K562 (cell line): ENCODE data around the gene ATG4D. TPM values are rescaled to one million over a fixed set of nuclear protein-coding genes. Genes with fewer than 3 reads are reported as not detected.

Experiments
- BCL6 ChIP-seq: fragments of 250-450 bp; sonication (Bioruptor Pico); IDR thresholded peaks from 2 replicates; pipeline ENCODE4 v1.4.0; 2020
- DACH1 ChIP-seq: fragments of 450-650 bp; IDR thresholded peaks from 2 replicates; pipeline ENCODE4 v1.6.1; 2018; ENCODE audit not compliant: partially characterized antibody
- DNMT1 ChIP-seq: fragments of 450-650 bp; IDR thresholded peaks from 2 replicates; pipeline ENCODE4 v1.6.1; 2016; ENCODE audit warnings: antibody characterized with exemption, mild to moderate bottlenecking
- E4F1 ChIP-seq: fragments of 250-450 bp; sonication (Bioruptor Pico); IDR thresholded peaks from 2 replicates; pipeline ENCODE4 v1.5.0; 2021; ENCODE audit warnings: mild to moderate bottlenecking, borderline replicate concordance
- HDGF ChIP-seq: fragments of 450-650 bp; IDR thresholded peaks from 2 replicates; pipeline ENCODE4 v1.6.1; 2016
- JUN ChIP-seq, 2 experiments: sonication (generic) in 1 of 2; formaldehyde crosslinking in 1 of 2; IDR thresholded peaks; 2 replicates each; pipeline versions ENCODE4 v1.6.1 to v1.8.0; 2012 to 2022; ENCODE audit warnings: borderline replicate concordance in 2 of 2, mild to moderate bottlenecking in 2 of 2, improper control_type of control experiment in 1 of 2, low read depth in 1 of 2, low read length in 1 of 2, missing genetic modification reagents in 1 of 2
- JUND ChIP-seq, 2 experiments: IDR thresholded peaks; 2 replicates in 1 of 2; 3 replicates in 1 of 2; pipeline ENCODE4 v1.6.1; 2011; ENCODE audit warnings: borderline replicate concordance in 2 of 2, low read depth in 2 of 2, low read length in 2 of 2, improper control_type of control experiment in 1 of 2, missing biosample characterization in 1 of 2, missing genetic modification characterization in 1 of 2, missing genetic modification reagents in 1 of 2
- PHB ChIP-seq: fragments of 250-450 bp; sonication (Bioruptor Pico); IDR thresholded peaks from 2 replicates; pipeline ENCODE4 v1.5.0; 2021
- THRAP3 ChIP-seq: fragments of 450-650 bp; IDR thresholded peaks from 2 replicates; pipeline ENCODE4 v1.6.1; 2016; ENCODE audit warnings: mild to moderate bottlenecking, inconsistent platforms, borderline replicate concordance
- ZNF24 ChIP-seq: fragments of 450-650 bp; IDR thresholded peaks from 2 replicates; pipeline ENCODE4 v1.6.1; 2016
- ZNF280A ChIP-seq: fragments of 450-650 bp; IDR thresholded peaks from 2 replicates; pipeline ENCODE4 v1.6.1; 2018; ENCODE audit warnings: mild to moderate bottlenecking, low read depth; ENCODE audit not compliant: partially characterized antibody
- polyA plus RNA-seq, 8 experiments: library from polyadenylated mRNA; depleted of rRNA in 4 of 8; stranded (reverse) in 5 of 8; unstranded in 3 of 8; fragments of >200 nt; fragmentation: Nextera tagmentation in 2 of 8; fragmentation: Illumina TruSeq in 1 of 8; extraction: Ambion mirVana in 2 of 8; extraction: Trizol in 1 of 8; gene quantifications; 2 replicates each; pipeline versions ENCODE4 v1.2.1 to v1.2.3, GENCODE V29; 2011 to 2014; ENCODE audit warnings: inconsistent platforms in 1 of 8, missing spikeins in 1 of 8
- total RNA-seq, 7 experiments: library from RNA; depleted of rRNA in 6 of 7; stranded (reverse); fragments of >200 nt in 6 of 7; fragmentation: Illumina TruSeq in 2 of 7; extraction: Trizol in 2 of 7; gene quantifications; 2 replicates each; pipeline versions ENCODE4 v1.2.1 to v1.2.3, GENCODE V29; 2011 to 2021; ENCODE audit warnings: low replicate concordance in 1 of 7
- TF ChIP-seq, protein P1 (sequence below): IDR thresholded peaks from 2 replicates; pipeline ENCODE4 v1.6.1; 2014; ENCODE audit warnings: antibody characterized with exemption
- TF ChIP-seq, protein P2 (sequence below): sonication (generic); formaldehyde crosslinking; IDR thresholded peaks from 2 replicates; pipeline ENCODE4 v1.8.0; 2022; ENCODE audit warnings: missing genetic modification reagents, mild to moderate bottlenecking, moderate library complexity, borderline replicate concordance
- TF ChIP-seq, protein P3 (sequence below): fragments of 250-450 bp; sonication (Bioruptor Pico); IDR thresholded peaks from 2 replicates; pipeline ENCODE4 v1.4.0; 2020

ATG4D gene
- total and polyA plus RNA-seq, 9 of the 15 experiments (the other 6 are each of a cell fraction or from before 2014, with no cell fraction given): 0.51 to 66.1 (median 22.9) TPM

- TF ChIP-seq, protein P1, sequence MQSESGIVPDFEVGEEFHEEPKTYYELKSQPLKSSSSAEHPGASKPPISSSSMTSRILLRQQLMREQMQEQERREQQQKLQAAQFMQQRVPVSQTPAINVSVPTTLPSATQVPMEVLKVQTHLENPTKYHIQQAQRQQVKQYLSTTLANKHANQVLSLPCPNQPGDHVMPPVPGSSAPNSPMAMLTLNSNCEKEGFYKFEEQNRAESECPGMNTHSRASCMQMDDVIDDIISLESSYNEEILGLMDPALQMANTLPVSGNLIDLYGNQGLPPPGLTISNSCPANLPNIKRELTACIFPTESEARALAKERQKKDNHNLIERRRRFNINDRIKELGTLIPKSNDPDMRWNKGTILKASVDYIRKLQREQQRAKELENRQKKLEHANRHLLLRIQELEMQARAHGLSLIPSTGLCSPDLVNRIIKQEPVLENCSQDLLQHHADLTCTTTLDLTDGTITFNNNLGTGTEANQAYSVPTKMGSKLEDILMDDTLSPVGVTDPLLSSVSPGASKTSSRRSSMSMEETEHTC: 0 out of 2 replicates have a peak, but pooled peaks have one; percentile 19
- TF ChIP-seq, protein P2, sequence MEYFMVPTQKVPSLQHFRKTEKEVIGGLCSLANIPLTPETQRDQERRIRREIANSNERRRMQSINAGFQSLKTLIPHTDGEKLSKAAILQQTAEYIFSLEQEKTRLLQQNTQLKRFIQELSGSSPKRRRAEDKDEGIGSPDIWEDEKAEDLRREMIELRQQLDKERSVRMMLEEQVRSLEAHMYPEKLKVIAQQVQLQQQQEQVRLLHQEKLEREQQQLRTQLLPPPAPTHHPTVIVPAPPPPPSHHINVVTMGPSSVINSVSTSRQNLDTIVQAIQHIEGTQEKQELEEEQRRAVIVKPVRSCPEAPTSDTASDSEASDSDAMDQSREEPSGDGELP (CRISPR knock-in tag): peak; percentile 97
- TF ChIP-seq JUN (IDR thresholded peaks at IDR 0.05; ENCODE audit: borderline replicate concordance, low read depth, low read length): peak; percentile 41; the same call in 1 of the 2 replicates
- TF ChIP-seq JUN (CRISPR knock-in tag; IDR thresholded peaks at IDR 0.05; ENCODE audit: borderline replicate concordance): no peak
- TF ChIP-seq ZNF24: no peak
- TF ChIP-seq BCL6 (CRISPR knock-in tag): no peak
- TF ChIP-seq DACH1: peak; percentile 19
- TF ChIP-seq JUND (IDR thresholded peaks at IDR 0.05; ENCODE audit: borderline replicate concordance, low read depth, low read length): no peak
- no peak for TF ChIP-seq JUND (tag; IDR thresholded peaks at IDR 0.05; ENCODE audit: borderline replicate concordance, low read depth, low read length)
- no peak for TF ChIP-seq PHB (CRISPR knock-in tag)
- no peak for TF ChIP-seq THRAP3
- no peak for TF ChIP-seq HDGF
- TF ChIP-seq DNMT1: no peak
- no peak for TF ChIP-seq E4F1
- TF ChIP-seq, protein P3, sequence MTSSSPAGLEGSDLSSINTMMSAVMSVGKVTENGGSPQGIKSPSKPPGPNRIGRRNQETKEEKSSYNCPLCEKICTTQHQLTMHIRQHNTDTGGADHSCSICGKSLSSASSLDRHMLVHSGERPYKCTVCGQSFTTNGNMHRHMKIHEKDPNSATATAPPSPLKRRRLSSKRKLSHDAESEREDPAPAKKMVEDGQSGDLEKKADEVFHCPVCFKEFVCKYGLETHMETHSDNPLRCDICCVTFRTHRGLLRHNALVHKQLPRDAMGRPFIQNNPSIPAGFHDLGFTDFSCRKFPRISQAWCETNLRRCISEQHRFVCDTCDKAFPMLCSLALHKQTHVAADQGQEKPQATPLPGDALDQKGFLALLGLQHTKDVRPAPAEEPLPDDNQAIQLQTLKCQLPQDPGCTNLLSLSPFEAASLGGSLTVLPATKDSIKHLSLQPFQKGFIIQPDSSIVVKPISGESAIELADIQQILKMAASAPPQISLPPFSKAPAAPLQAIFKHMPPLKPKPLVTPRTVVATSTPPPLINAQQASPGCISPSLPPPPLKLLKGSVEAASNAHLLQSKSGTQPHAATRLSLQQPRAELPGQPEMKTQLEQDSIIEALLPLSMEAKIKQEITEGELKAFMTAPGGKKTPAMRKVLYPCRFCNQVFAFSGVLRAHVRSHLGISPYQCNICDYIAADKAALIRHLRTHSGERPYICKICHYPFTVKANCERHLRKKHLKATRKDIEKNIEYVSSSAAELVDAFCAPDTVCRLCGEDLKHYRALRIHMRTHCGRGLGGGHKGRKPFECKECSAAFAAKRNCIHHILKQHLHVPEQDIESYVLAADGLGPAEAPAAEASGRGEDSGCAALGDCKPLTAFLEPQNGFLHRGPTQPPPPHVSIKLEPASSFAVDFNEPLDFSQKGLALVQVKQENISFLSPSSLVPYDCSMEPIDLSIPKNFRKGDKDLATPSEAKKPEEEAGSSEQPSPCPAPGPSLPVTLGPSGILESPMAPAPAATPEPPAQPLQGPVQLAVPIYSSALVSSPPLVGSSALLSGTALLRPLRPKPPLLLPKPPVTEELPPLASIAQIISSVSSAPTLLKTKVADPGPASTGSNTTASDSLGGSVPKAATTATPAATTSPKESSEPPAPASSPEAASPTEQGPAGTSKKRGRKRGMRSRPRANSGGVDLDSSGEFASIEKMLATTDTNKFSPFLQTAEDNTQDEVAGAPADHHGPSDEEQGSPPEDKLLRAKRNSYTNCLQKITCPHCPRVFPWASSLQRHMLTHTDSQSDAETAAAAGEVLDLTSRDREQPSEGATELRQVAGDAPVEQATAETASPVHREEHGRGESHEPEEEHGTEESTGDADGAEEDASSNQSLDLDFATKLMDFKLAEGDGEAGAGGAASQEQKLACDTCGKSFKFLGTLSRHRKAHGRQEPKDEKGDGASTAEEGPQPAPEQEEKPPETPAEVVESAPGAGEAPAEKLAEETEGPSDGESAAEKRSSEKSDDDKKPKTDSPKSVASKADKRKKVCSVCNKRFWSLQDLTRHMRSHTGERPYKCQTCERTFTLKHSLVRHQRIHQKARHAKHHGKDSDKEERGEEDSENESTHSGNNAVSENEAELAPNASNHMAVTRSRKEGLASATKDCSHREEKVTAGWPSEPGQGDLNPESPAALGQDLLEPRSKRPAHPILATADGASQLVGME (CRISPR knock-in tag): no peak
- TF ChIP-seq ZNF280A: no peak
Measured at GRCh38 chr19:10565567-10566407, 22.1 kb downstream of the ATG4D start, which contains the start of gene KRI1 (continued).
